HG03354 (cell line): Measurements from ENCODE around the gene CARMIL1.
"Not testable (repeated sequence)": the region's sequence is repeated elsewhere in the genome, so short reads cannot be mapped to it uniquely, and the experiment has no call there.

Experiments used
- ATAC-seq: cut with Tn5 transposase; IDR thresholded peaks from one replicate; pipeline ENCODE4 v1.9.1; 2021; ENCODE audit warnings: mild to moderate bottlenecking; ENCODE audit not compliant: unreplicated experiment, poor library complexity, severe bottlenecking

The CARMIL1 gene

GRCh38 chr6:25270559-25270958 lies 8.6 kb upstream of the CARMIL1 start:
- ATAC-seq: no peak

- ATAC-seq: no peak
Measured at GRCh38 chr6:25275436-25275835, 3.7 kb upstream of the CARMIL1 start.

GRCh38 chr6:25277386-25277785 lies 1.8 kb upstream of the CARMIL1 start:
- ATAC-seq: no peak

- ATAC-seq: no peak
Measured at GRCh38 chr6:25277857-25278256, 1.3 kb upstream of the CARMIL1 start.

GRCh38 chr6:25278261-25278913 lies 787 bp upstream of the CARMIL1 start:
- ATAC-seq: no peak

- ATAC-seq: peak; percentile 7
Measured at GRCh38 chr6:25279748-25280343, 672 bp downstream of the CARMIL1 start.

GRCh38 chr6:25280344-25281074 lies 1.3 kb downstream of the CARMIL1 start:
- peak; percentile 46 for ATAC-seq

- no peak for ATAC-seq
Measured at GRCh38 chr6:25286891-25287290, 7.7 kb downstream of the CARMIL1 start.

- ATAC-seq: no peak
Measured at GRCh38 chr6:25287941-25288340, 8.8 kb downstream of the CARMIL1 start.

- no peak for ATAC-seq
Measured at GRCh38 chr6:25288518-25288917, 9.3 kb downstream of the CARMIL1 start.

GRCh38 chr6:25290306-25291060 lies 11.3 kb downstream of the CARMIL1 start:
- ATAC-seq: no peak

GRCh38 chr6:25292384-25292783 lies 13.2 kb downstream of the CARMIL1 start:
- ATAC-seq: no peak

- ATAC-seq: no peak
Measured at GRCh38 chr6:25295651-25296050, 16.5 kb downstream of the CARMIL1 start.

GRCh38 chr6:25296217-25296905 lies 17.2 kb downstream of the CARMIL1 start:
- ATAC-seq: no peak

- ATAC-seq: no peak
Measured at GRCh38 chr6:25297039-25297441, 17.9 kb downstream of the CARMIL1 start.

- ATAC-seq: no peak
Measured at GRCh38 chr6:25297823-25298522, 18.8 kb downstream of the CARMIL1 start.

- not testable (repeated sequence) for ATAC-seq
Measured at GRCh38 chr6:25298523-25298865, 19.3 kb downstream of the CARMIL1 start.

GRCh38 chr6:25301362-25301761 lies 22.2 kb downstream of the CARMIL1 start:
- peak; percentile 68 for ATAC-seq

- no peak for ATAC-seq
Measured at GRCh38 chr6:25302151-25302550, 23.0 kb downstream of the CARMIL1 start.
